GM23338 (cell line): Measurements from ENCODE around the gene KCNA1. TPM values are rescaled to one million over a fixed set of nuclear protein-coding genes. Genes with fewer than 3 reads are reported as not detected.

Source experiments
- ATAC-seq: fragments of 200-7000 bp; cut with Tn5 transposase; 3 replicates; pipeline ENCODE4 v1.9.1; 2020
- DNase-seq: peaks from one replicate; pipeline ENCODE4 v3.0.0-alpha.2; 2015; ENCODE audit warnings: low spot score
- H2AFZ ChIP-seq: fragments of 200-600 bp; sonication (generic); 2 replicates; pipeline ENCODE4 v1.8.0; 2016; ENCODE audit warnings: antibody characterized with exemption, mild to moderate bottlenecking, moderate library complexity
- H3F3A ChIP-seq: fragments of 200-600 bp; sonication (generic); replicated peaks from 2 replicates; pipeline ENCODE4 v1.8.0; 2017; ENCODE audit warnings: antibody characterized with exemption, mixed run types, low read depth
- H3K27ac ChIP-seq: fragments of 200-600 bp; sonication (generic); 2 replicates; pipeline ENCODE4 v1.6.1; 2016; ENCODE audit warnings: low read depth
- H3K27me3 ChIP-seq: fragments of 200-600 bp; sonication (generic); 2 replicates; pipeline ENCODE4 v1.8.0; 2016; ENCODE audit warnings: mild to moderate bottlenecking, mixed run types, moderate library complexity; ENCODE audit not compliant: insufficient read depth
- H3K36me3 ChIP-seq: fragments of 200-600 bp; sonication (generic); 2 replicates; pipeline ENCODE4 v1.8.0; 2016; ENCODE audit warnings: mild to moderate bottlenecking; ENCODE audit not compliant: insufficient read depth
- H3K4me1 ChIP-seq: fragments of 200-600 bp; sonication (generic); 2 replicates; pipeline ENCODE4 v1.8.0; 2016; ENCODE audit warnings: mild to moderate bottlenecking, moderate library complexity; ENCODE audit not compliant: insufficient read depth
- H3K4me2 ChIP-seq: fragments of 200-600 bp; sonication (generic); 2 replicates; pipeline ENCODE4 v1.7.1; 2017; ENCODE audit warnings: mixed run types
- H3K4me3 ChIP-seq: fragments of 200-600 bp; sonication (generic); 2 replicates; pipeline ENCODE4 v1.6.1; 2016; ENCODE audit warnings: mixed run types
- H3K79me2 ChIP-seq: fragments of 200-600 bp; sonication (generic); replicated peaks from 2 replicates; pipeline ENCODE4 v1.8.0; 2017; ENCODE audit warnings: mild to moderate bottlenecking; ENCODE audit not compliant: insufficient read depth
- H3K9me2 ChIP-seq: fragments of 200-600 bp; sonication (generic); 2 replicates; pipeline ENCODE4 v1.8.0; 2017; ENCODE audit not compliant: insufficient read depth
- H4K20me1 ChIP-seq: fragments of 200-600 bp; sonication (generic); replicated peaks from 2 replicates; pipeline ENCODE4 v1.8.0; 2017; ENCODE audit warnings: mild to moderate bottlenecking; ENCODE audit not compliant: insufficient read depth
- H3K27ac Mint-ChIP-seq: 2 replicates; pipeline ENCODE4 v1.8.0; 2020; ENCODE audit warnings: inconsistent platforms, mild to moderate bottlenecking, moderate library complexity, mixed read lengths
- H3K27me3 Mint-ChIP-seq: 3 replicates; pipeline ENCODE4 v1.8.0; 2022; ENCODE audit warnings: low read depth, mild to moderate bottlenecking, moderate library complexity, mixed read lengths, inconsistent platforms; ENCODE audit not compliant: insufficient read depth, poor library complexity
- H3K36me3 Mint-ChIP-seq: 3 replicates; pipeline ENCODE4 v1.8.0; 2021; ENCODE audit warnings: low read depth, mild to moderate bottlenecking, inconsistent platforms, moderate library complexity, mixed read lengths
- H3K4me1 Mint-ChIP-seq: 3 replicates; pipeline ENCODE4 v1.8.0; 2020; ENCODE audit warnings: mild to moderate bottlenecking, inconsistent platforms, mixed read lengths
- H3K4me3 Mint-ChIP-seq: 3 replicates; pipeline ENCODE4 v1.8.0; 2021; ENCODE audit warnings: moderate library complexity, mild to moderate bottlenecking, inconsistent platforms, mixed read lengths
- H3K9me3 Mint-ChIP-seq: 3 replicates; pipeline ENCODE4 v1.8.0; 2020; ENCODE audit warnings: moderate library complexity, mild to moderate bottlenecking, inconsistent platforms, mixed read lengths
- CTCF ChIP-seq, 2 experiments: fragments of 200-600 bp in 1 of 2; sonication (generic) in 1 of 2; conservative IDR thresholded peaks; 2 replicates each; pipeline versions ENCODE4 v1.5.1 to v1.6.1; 2016 to 2017; ENCODE audit warnings: antibody characterized with exemption in 2 of 2, low read depth in 2 of 2, mild to moderate bottlenecking in 2 of 2, moderate library complexity in 1 of 2
- ETS1 ChIP-seq: IDR thresholded peaks from 2 replicates; pipeline ENCODE4 v1.6.1; 2016; ENCODE audit warnings: antibody characterized with exemption
- EZH2 ChIP-seq: fragments of 200-600 bp; sonication (generic); IDR thresholded peaks from one replicate; pipeline ENCODE4 v1.8.0; 2017; ENCODE audit warnings: antibody characterized with exemption, mild to moderate bottlenecking, low read depth; ENCODE audit not compliant: unreplicated experiment
- EZH2phosphoT487 ChIP-seq: fragments of 200-600 bp; sonication (generic); IDR thresholded peaks from one replicate; pipeline ENCODE4 v1.8.1; 2018; ENCODE audit warnings: antibody characterized with exemption; ENCODE audit not compliant: unreplicated experiment
- JUNB ChIP-seq: IDR thresholded peaks from one replicate; pipeline ENCODE4 v1.6.1; 2016; ENCODE audit warnings: antibody characterized with exemption; ENCODE audit not compliant: unreplicated experiment
- NANOG ChIP-seq: IDR thresholded peaks from 2 replicates; pipeline ENCODE4 v1.6.1; 2016; ENCODE audit warnings: antibody characterized with exemption, borderline replicate concordance
- POLR2AphosphoS5 ChIP-seq: IDR thresholded peaks from 2 replicates; pipeline ENCODE4 v1.6.1; 2016; ENCODE audit warnings: antibody characterized with exemption, low read depth
- REST ChIP-seq: IDR thresholded peaks from one replicate; pipeline ENCODE4 v1.6.1; 2018; ENCODE audit warnings: antibody characterized with exemption; ENCODE audit not compliant: unreplicated experiment
- STAT1 ChIP-seq: IDR thresholded peaks from one replicate; pipeline ENCODE4 v1.6.1; 2016; ENCODE audit warnings: antibody characterized with exemption; ENCODE audit not compliant: unreplicated experiment
- ZNF114 ChIP-seq: fragments of 250-450 bp; sonication (Bioruptor Pico); IDR thresholded peaks from 2 replicates; pipeline ENCODE4 v1.5.0; 2020; ENCODE audit warnings: mild to moderate bottlenecking, moderate library complexity
- ZNF331 ChIP-seq: fragments of 250-450 bp; sonication (Bioruptor Pico); IDR thresholded peaks from 2 replicates; pipeline ENCODE4 v1.5.0; 2020; ENCODE audit warnings: low read depth, mild to moderate bottlenecking, moderate library complexity
- ZNF462 ChIP-seq: fragments of 250-450 bp; sonication (Bioruptor Pico); IDR thresholded peaks from 2 replicates; pipeline ENCODE4 v1.5.0; 2020; ENCODE audit warnings: mild to moderate bottlenecking, moderate library complexity
- polyA plus RNA-seq: library from polyadenylated mRNA; unstranded; fragments of >200 nt; fragmentation: Nextera tagmentation; extraction: Ambion mirVana; gene quantifications from 2 replicates; pipeline ENCODE4 v1.2.1, GENCODE V29; 2016
- total RNA-seq: library from RNA; depleted of rRNA; stranded (reverse); fragments of >200 nt; shearing (Covaris generic); gene quantifications from 2 replicates; pipeline ENCODE4 v1.2.3, GENCODE V29; 2014

Gene KCNA1
- total and polyA plus RNA-seq, 2 experiments from 2014 or later = 0.10 to 1.2 TPM

GRCh38 chr12:4943938-4944284, 34.2 kb downstream of the KCNA1 start (continued):
- TF ChIP-seq REST (no peak), JUNB (no peak), EZH2 (no peak), ETS1 (no peak), CTCF (conservative IDR thresholded peaks at IDR 0.05; ENCODE audit: low read depth in 2 of 2) (no peak)

GRCh38 chr12:4947253-4947652, 37.5 kb downstream of the KCNA1 start:
- no peak overlapping the region for H3K4me3 ChIP-seq
- H4K20me1 ChIP-seq = no peaks in the 10 kb centered on the region
- H3K9me2 ChIP-seq = 0 out of 2 replicates have a peak, but pooled peaks cover 6% of the 10 kb centered on the region
- no peaks in the 10 kb centered on the region; the same call in 1 of the 3 replicates for H3K9me3 Mint-ChIP-seq
- H3K27me3 Mint-ChIP-seq = peaks cover 10% of the 10 kb centered on the region
- H3K4me3 Mint-ChIP-seq = no peak overlapping the region
- H3K27ac ChIP-seq = no peak overlapping the region
- no peaks in the 10 kb centered on the region for H3F3A ChIP-seq
- ATAC-seq (no peak), DNase-seq (no peak)
- H3K36me3 Mint-ChIP-seq = no peaks in the 10 kb centered on the region
- H3K36me3 ChIP-seq = no peaks in the 10 kb centered on the region
- H3K4me1 ChIP-seq = no peaks in the 10 kb centered on the region
- peaks cover 9% of the 10 kb centered on the region; the same call in 2 of the 3 replicates for H3K4me1 Mint-ChIP-seq
- H2AFZ ChIP-seq = 0 out of 2 replicates have a peak overlapping the region, but pooled peaks have one; percentile 23
- no peak overlapping the region for H3K4me2 ChIP-seq
- H3K27ac Mint-ChIP-seq = peak overlapping the region; percentile 59; the same call in 1 of the 2 replicates
- H3K79me2 ChIP-seq = no peaks in the 10 kb centered on the region
- 0 out of 2 replicates have a peak, but pooled peaks cover 3% of the 10 kb centered on the region for H3K27me3 ChIP-seq
- TF ChIP-seq STAT1 (no peak), EZH2phosphoT487 (no peak), EZH2 (no peak), ZNF462 (CRISPR knock-in tag) (no peak), ZNF331 (no peak), NANOG (no peak), ZNF114 (no peak), ETS1 (no peak), POLR2AphosphoS5 (no peak)
